ENCODE measurements around the gene NET1.

Gene NET1

DNA sequence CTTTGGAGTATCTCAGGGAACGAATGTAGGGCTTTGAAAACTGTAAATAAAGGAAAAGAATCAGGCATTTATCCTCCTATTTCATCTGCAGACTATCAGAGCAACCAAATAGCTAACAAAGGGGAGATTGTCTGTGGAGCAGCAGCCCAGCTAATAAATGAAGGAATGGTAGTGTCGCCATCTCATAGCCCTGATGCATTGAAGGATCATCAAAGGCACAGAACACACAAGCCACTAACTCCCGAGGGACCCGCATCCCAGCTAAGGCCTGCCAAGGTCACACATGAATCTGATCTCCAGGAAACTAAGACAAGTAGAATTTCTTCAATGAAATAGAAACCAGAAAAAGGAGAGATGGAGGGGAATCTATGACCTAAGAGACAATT, 48.8 kb downstream of the NET1 start:
- no peak overlapping the region for H3K4me3 ChIP-seq (ENCODE audit: low read depth, low read length)
- H3K27ac ChIP-seq, result no peak overlapping the region
- TF ChIP-seq, protein P1, sequence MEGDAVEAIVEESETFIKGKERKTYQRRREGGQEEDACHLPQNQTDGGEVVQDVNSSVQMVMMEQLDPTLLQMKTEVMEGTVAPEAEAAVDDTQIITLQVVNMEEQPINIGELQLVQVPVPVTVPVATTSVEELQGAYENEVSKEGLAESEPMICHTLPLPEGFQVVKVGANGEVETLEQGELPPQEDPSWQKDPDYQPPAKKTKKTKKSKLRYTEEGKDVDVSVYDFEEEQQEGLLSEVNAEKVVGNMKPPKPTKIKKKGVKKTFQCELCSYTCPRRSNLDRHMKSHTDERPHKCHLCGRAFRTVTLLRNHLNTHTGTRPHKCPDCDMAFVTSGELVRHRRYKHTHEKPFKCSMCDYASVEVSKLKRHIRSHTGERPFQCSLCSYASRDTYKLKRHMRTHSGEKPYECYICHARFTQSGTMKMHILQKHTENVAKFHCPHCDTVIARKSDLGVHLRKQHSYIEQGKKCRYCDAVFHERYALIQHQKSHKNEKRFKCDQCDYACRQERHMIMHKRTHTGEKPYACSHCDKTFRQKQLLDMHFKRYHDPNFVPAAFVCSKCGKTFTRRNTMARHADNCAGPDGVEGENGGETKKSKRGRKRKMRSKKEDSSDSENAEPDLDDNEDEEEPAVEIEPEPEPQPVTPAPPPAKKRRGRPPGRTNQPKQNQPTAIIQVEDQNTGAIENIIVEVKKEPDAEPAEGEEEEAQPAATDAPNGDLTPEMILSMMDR (IDR thresholded peaks at IDR 0.05), result no peak

GRCh38 chr10:5461914-5462840, 49.8 kb downstream of the NET1 start:
- Histone ChIP-seq H3K4me3 (ENCODE audit: low read depth, low read length) (no peak overlapping the region), H3K9me3 (ENCODE audit: control insufficient read depth, low read length) (no peaks in the 10 kb centered on the region), H3K36me3 (ENCODE audit: control insufficient read depth, insufficient read depth, low read length) (no peaks in the 10 kb centered on the region), H3K4me1 (no peaks in the 10 kb centered on the region), H2AFZ (peak overlapping the region; percentile 47), H3K27ac (no peak overlapping the region), H3K79me2 (no peaks in the 10 kb centered on the region), H3K4me2 (ENCODE audit: low read length) (no peak overlapping the region), H3K27me3 (ENCODE audit: control insufficient read depth, insufficient read depth, low read length) (no peaks in the 10 kb centered on the region), H3K9ac (no peak overlapping the region)
- TF ChIP-seq, protein P1 (IDR thresholded peaks at IDR 0.05), result no peak

More for the DNA sequence above, 48.8 kb downstream of the NET1 start:
- no peak overlapping the region for H3K4me2 ChIP-seq (ENCODE audit: low read length)
- no peaks in the 10 kb centered on the region for H3K79me2 ChIP-seq
- no peaks in the 10 kb centered on the region for H3K36me3 ChIP-seq (ENCODE audit: control insufficient read depth, insufficient read depth, low read length)
- H3K9ac ChIP-seq, result no peak overlapping the region
- no peaks in the 10 kb centered on the region for H3K9me3 ChIP-seq (ENCODE audit: control insufficient read depth, low read length)
- no peaks in the 10 kb centered on the region for H3K27me3 ChIP-seq (ENCODE audit: control insufficient read depth, insufficient read depth, low read length)
- no peak overlapping the region for H2AFZ ChIP-seq
- no peaks in the 10 kb centered on the region for H3K4me1 ChIP-seq

DNA sequence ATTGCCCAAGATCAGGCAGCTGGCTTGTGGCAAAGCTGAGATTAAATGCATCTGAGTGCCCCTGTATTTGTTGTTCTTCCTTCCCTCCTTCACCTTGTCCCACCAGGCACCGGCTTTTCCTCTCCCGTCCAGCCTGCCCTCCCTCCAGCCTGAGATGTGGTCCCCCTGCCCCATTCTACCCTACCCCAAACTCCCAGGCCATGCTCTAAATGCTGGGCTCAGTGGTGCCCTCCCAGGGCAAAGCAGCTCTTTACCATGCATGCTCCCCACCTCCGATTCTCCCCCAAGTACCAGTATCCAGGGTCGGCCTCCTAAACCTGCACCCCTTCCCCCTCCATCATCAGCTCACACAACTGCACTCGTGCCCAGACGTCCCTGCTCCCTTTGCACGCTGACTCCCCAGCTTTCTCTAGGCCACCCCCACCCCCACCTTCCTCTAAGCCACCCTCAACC, 50.5 kb downstream of the NET1 start:
- H3K27ac ChIP-seq, result no peak overlapping the region
- H3K79me2 ChIP-seq, result no peaks in the 10 kb centered on the region
- H3K27me3 ChIP-seq (ENCODE audit: control insufficient read depth, insufficient read depth, low read length), result no peaks in the 10 kb centered on the region
- TF ChIP-seq, protein P1 (IDR thresholded peaks at IDR 0.05), result no peak
- no peak overlapping the region for H3K9ac ChIP-seq
- no peak overlapping the region for H2AFZ ChIP-seq
- H3K4me3 ChIP-seq (ENCODE audit: low read depth, low read length), result no peak overlapping the region
- no peak overlapping the region for H3K4me2 ChIP-seq (ENCODE audit: low read length)
- H3K36me3 ChIP-seq (ENCODE audit: control insufficient read depth, insufficient read depth, low read length), result no peaks in the 10 kb centered on the region
- H3K9me3 ChIP-seq (ENCODE audit: control insufficient read depth, low read length), result no peaks in the 10 kb centered on the region
- H3K4me1 ChIP-seq, result no peaks in the 10 kb centered on the region

DNA sequence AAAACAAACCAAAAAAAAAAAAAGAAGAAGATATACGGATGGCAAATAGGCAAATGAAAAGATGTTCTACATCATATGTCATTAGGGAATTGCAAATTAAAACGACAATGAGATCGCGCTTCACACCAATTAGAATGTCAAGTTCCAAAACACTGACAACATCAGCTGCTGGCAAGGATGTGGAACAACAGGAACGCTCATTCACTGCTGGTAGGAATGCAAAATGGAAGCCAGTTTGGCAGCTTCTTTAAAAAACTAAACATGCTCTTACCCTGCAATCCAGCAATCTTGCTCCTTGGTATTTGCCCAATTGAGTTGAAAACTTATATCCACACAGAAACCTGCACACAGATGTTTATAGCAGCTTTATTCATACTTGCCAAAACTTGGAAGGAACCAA, 52.2 kb downstream of the NET1 start:
- no peak overlapping the region for H3K9ac ChIP-seq
- H2AFZ ChIP-seq, result no peak overlapping the region
- TF ChIP-seq, protein P1 (IDR thresholded peaks at IDR 0.05), result no peak
- no peaks in the 10 kb centered on the region for H3K79me2 ChIP-seq
- H3K4me1 ChIP-seq, result no peaks in the 10 kb centered on the region
- H3K9me3 ChIP-seq (ENCODE audit: control insufficient read depth, low read length), result no peaks in the 10 kb centered on the region
- H3K4me2 ChIP-seq (ENCODE audit: low read length), result no peak overlapping the region
- no peaks in the 10 kb centered on the region for H3K36me3 ChIP-seq (ENCODE audit: control insufficient read depth, insufficient read depth, low read length)
- H3K27ac ChIP-seq, result no peak overlapping the region
- H3K27me3 ChIP-seq (ENCODE audit: control insufficient read depth, insufficient read depth, low read length), result no peaks in the 10 kb centered on the region
- H3K4me3 ChIP-seq (ENCODE audit: low read depth, low read length), result no peak overlapping the region

All from parathyroid adenoma (tissue), 2 donors.